HG03280 (cell line): ENCODE measurements around the gene B3GNT3.
"Not testable (repeated sequence)": the region's sequence is repeated elsewhere in the genome, so short reads cannot be mapped to it uniquely, and the experiment has no call there.

Experiments
- ATAC-seq: cut with Tn5 transposase; IDR thresholded peaks from one replicate; pipeline ENCODE4 v1.9.1; 2021; ENCODE audit warnings: mild to moderate bottlenecking, moderate library complexity; ENCODE audit not compliant: unreplicated experiment

The B3GNT3 gene

DNA sequence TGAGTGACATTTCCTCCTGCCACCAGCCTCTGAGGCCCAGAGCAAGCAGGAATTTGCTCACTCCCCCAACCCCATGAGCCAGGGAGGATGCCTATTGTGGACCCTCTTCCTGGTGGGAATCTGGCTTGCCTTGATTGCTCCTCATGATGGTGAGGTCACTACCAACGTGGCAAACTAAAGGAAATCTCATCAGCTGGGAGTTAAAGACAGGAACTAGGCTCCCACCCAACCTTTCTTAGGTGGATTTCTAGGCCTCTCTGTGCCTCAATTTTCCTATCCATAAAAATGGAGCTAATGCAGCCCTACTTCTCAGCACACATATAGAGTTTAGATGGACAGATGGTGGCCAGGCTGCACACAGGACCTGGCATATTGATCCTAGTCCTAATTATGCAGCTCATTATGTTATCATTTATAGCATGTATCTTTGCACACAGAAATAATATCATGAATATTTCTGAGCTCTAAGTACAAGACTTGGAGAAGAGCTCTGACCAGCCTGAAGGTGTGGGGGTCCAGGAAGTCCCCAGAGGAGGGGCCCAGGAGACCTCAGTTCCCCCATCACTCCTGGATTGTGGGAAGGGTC is 2.0 kb downstream of the B3GNT3 start:
- no peak for ATAC-seq

DNA sequence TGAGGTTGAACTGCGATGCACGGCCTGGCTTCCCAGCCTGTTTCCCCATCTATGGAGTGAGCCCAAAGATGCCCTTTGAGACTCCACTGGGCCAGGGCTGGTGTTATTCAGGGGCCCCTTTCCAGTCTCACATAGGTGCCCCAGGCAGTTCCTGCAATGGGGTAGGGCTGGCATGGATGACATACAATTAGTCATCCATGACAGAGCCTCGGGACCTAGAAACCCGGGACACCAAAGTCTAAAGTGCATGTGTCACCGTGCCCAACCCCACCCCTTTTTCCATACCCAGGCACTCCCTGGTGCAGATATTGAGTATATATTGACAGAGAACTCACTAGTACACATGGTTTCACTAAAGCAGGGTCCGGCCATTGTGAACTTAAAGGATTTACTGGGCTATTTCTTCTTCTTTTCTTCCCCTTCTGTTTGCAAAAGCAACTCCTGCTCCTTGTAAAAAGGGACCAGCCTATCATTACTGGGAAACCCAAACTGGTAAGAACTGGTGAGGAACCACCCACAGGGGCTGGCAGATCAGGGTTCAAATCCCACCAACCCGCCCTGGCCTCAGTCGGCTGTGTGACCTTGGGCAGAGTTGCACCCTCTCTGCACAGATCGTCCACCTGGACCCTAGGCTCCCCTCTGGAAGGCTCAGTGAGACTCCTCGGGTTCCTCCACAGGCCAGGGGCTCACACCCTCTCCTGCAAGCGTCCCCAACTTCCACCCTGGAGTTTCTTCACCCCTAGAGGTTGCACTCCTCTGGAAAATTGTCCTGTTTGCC is 2.7 kb downstream of the B3GNT3 start:
- no peak for ATAC-seq

DNA sequence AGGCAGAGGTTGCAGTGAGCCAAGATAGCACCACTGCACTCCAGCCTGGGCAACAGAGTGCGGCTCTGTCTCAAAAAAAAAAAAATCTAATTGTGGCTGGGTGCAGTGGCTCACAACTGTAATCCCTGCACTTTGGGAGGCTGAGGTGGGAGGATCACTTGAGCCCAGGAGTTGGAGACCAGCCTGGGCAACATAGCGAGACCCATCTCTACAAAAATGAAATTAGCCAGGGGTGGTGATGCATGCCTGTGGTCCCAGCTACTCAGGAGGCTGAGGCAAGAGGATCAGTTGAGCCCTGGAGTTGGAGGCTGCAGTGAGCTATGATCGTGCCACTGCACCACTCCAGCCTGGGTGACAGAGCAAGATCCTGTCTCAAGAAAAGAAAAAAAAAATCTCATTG is 3.7 kb downstream of the B3GNT3 start:
- not testable (repeated sequence) for ATAC-seq

DNA sequence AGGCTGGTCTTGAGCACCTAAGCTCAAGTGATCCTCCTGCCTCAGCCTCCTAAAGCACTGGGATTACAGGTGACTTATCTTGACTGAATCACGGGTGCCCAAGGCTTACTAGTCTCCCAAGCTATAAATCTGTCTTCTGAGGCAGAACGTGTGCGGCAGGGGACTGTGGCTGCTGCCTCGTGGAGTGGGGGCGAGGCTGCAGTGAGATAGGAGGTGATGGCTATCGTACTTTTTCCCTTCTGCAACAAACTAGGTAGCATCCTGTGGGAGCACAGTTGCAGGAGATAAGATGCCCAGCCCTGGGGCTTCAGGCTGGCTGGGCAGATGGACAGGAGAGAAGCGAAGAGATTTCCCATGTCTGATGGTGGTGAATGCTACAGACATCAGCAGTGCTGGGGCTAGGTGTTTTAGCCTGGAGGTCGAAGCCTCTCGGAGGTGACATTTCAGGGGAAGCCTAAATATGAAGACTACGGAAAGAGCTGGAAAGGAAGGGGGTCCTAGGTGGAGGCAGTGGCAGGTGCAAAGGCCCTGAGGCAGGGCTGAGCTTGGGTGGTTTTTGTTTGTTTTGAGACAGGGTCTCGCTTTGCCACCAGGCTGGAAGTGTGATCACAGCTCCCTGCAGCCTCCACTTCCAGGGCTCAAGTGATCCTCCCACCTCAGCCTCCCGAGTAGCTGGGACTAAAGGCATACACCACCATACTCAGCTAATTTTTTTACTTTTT is 7.4 kb downstream of the B3GNT3 start:
- ATAC-seq = no peak

DNA sequence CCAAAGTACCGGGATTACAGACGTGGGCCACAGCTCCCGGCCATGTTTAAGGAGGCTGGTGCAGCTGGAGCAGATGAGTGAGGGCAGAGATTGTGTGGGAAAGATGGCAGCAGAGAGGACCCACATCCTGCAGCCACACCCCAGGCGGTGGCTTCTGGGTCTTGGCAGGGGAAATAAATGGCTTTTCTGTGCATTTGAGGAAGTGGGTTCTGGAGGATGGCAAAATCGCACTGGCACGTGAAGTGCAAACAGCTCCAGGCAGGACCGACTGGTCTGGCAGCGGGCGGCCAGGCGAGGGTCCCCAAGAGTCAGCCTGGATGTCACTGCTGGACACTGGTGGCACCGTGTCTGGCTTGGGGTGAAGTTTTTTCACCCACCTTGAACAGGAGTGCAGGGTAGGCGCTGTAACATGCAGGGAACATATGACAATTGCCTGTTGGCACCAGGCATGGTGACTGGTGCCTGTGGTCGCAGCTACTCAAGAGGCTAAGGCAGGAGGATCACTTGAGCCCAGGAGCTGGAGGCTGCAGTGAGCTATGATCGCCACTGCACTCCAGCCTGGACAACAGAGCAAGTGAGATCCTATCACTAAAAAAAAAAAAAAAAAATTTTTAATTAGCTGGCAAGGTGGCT is 8.4 kb downstream of the B3GNT3 start:
- ATAC-seq = no peak

DNA sequence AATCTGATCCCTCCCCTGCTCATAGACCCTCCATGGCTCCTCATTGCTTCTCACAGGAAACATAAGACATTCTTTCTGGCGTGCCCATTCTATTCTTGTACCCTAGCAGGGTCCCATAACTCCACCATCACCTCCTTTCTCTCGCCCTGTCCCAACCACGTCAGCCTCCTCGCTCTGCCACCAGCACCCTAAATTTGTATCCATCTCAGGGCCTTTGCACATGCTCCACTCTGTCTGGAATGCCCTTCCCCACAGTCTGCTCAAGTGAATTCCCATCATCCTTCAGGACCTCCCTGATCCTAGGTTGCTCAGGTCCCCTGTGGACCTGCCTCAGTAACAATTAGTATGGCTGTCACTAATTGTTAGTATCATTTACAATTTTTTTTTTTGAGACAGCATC is 10.5 kb downstream of the B3GNT3 start:
- no peak for ATAC-seq

DNA sequence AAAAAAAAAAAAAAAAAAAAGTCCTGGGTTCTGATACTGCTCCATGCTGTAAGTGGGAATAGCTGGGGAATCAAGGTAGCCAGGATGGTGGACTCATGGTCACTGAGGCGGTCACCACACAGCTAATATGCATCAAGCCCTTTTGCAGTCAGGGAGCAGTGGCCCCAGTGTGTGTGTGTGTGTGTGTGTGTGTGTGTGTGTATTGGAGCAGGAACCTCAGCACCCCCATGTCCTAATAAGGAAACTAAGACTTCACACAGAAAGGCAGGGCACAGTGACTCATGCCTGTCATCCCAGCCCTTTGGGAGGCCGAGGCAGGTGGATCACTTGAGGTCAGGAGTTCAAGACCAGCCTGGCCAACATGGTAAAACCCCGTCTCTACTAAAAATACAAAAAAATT is 12.0 kb downstream of the B3GNT3 start:
- ATAC-seq = no peak

DNA sequence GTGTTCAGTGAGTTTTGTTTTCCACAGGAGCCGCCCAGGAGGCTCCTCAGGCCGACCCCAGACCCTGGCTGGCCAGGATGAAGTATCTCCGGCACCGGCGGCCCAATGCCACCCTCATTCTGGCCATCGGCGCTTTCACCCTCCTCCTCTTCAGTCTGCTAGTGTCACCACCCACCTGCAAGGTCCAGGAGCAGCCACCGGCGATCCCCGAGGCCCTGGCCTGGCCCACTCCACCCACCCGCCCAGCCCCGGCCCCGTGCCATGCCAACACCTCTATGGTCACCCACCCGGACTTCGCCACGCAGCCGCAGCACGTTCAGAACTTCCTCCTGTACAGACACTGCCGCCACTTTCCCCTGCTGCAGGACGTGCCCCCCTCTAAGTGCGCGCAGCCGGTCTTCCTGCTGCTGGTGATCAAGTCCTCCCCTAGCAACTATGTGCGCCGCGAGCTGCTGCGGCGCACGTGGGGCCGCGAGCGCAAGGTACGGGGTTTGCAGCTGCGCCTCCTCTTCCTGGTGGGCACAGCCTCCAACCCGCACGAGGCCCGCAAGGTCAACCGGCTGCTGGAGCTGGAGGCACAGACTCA is 12.9 kb downstream of the B3GNT3 start:
- no peak for ATAC-seq

DNA sequence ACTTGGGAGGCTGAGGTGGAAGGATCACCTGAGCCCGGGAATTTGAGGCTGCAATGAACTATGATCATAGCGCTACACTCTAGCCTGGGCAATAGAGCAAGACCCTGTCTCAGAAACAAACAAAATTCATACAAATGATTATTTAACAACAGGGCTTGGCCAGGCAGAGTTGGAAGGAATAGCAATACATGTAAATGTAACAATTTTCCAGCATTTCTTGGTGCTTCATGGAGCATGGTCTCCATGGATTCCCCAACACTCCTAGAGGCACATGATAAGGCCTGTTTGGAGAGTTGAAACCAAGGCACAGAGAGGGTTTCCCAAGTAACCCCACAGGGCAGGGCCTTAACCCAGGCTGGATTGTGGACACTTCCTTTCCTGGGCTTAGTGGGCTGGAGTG is 16.2 kb downstream of the B3GNT3 start:
- no peak for ATAC-seq

DNA sequence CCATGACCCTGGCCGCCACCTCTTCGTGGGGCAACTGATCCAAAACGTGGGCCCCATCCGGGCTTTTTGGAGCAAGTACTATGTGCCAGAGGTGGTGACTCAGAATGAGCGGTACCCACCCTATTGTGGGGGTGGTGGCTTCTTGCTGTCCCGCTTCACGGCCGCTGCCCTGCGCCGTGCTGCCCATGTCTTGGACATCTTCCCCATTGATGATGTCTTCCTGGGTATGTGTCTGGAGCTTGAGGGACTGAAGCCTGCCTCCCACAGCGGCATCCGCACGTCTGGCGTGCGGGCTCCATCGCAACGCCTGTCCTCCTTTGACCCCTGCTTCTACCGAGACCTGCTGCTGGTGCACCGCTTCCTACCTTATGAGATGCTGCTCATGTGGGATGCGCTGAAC is 16.7 kb downstream of the B3GNT3 start:
- no peak for ATAC-seq

DNA sequence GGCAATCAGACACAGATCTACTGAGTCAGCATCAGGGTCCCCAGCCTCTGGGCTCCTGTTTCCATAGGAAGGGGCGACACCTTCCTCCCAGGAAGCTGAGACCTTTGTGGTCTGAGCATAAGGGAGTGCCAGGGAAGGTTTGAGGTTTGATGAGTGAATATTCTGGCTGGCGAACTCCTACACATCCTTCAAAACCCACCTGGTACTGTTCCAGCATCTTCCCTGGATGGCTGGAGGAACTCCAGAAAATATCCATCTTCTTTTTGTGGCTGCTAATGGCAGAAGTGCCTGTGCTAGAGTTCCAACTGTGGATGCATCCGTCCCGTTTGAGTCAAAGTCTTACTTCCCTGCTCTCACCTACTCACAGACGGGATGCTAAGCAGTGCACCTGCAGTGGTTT is 17.2 kb downstream of the B3GNT3 start:
- ATAC-seq = no peak

DNA sequence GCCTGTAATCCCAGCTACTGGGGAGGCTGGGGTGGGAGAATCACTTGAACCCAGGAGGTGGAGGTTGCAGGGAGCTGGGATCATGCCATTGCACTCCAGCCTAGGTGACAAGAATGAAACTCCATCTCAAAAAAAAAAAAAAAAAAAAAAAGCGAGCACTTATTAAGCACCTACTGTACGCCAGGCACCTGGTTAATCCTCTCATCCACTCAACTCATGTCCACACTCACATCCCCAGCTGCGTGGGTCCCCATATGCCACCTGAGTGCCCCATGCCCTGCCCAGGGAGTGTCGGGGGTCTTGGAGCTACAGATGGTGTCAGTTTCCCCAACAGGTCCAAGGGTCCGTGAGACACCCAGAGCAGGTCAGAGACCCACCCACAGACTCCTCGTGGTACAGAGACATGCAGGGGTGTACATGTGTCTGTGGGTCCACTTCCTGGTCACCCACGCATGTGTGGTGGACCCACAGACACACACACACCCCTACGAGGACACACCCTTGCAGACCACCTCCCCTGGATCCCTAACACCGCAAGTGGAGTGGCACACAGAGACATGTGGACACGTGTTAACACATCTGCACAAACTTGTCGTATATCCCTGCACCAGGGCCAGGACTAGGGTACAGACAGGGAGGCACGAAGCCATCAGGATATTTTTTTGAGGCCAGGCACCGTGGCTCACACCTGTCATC is 22.9 kb downstream of the B3GNT3 start:
- no peak for ATAC-seq

DNA sequence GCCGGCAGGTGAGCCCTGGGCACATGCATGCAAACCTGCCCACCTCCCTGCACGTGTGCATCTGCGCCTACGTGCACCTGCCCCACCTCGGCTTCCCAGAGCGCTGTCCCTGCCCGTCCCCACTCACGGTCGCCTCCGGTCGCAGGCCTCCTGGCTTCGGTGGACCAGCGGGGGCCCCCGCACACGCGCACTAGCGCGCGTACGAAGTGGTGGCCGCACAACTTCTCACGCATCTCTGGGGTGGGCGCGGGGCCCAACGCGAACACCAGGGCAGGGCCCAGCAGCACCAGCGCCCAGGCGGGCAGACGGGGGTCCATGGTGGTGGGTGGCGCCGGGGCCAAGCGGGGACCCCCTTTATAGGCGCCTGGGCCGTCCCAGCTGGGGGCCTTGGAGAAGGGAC is 26.3 kb downstream of the B3GNT3 start, which contains the start of gene INSL3:
Gene INSL3 (minus strand): TSS at position 330 of the 400 bp plus-strand sequence. CDS start 13 bp downstream, at position 317.
- no peak for ATAC-seq

DNA sequence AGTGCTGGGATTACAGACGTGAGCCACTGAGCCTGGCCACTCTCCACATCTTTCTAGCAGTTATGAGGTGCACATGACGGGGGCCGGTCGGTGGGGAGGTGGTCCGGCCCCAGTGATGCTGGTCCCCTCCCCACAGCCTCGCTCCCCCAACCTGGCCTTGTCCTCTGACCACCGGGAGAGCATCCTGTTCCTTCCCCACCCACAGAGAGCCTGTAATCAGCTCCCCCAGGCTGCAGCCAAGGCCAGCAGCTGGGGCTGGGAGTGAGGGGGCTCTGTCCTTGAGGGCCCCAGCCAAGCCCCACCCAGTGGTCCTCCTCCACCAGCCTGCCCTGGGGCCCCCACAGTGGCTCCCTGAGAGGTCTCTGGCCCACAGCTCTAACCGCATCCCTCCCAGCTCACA is 29.4 kb downstream of the B3GNT3 start:
- ATAC-seq = no peak

DNA sequence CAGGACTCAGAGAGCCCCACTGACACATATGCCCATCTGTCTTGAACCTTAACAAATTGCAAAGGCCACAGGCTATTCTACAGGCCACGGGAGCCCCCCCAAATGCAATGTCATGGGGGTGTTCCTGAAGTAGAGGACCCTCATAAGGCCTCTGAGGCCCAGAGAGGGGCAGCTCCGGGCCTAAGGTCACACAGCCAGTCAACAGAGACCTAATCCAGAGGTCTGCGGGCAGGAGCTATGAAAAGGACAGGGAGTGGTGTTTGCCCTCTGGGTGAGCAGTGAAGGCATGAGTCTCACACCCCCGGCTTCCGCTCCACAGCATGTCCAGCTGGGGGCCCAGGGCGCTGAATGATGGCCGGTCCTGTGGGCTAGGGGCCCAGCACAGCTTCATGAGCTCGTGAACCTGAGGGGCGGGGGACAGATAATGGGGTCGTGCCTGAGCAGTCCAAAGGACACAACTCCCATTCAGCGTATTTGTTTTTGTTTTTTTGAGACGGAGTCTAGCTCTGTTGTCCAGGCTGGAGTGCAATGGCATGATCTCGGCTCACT is 31.6 kb downstream of the B3GNT3 start:
- no peak for ATAC-seq

DNA sequence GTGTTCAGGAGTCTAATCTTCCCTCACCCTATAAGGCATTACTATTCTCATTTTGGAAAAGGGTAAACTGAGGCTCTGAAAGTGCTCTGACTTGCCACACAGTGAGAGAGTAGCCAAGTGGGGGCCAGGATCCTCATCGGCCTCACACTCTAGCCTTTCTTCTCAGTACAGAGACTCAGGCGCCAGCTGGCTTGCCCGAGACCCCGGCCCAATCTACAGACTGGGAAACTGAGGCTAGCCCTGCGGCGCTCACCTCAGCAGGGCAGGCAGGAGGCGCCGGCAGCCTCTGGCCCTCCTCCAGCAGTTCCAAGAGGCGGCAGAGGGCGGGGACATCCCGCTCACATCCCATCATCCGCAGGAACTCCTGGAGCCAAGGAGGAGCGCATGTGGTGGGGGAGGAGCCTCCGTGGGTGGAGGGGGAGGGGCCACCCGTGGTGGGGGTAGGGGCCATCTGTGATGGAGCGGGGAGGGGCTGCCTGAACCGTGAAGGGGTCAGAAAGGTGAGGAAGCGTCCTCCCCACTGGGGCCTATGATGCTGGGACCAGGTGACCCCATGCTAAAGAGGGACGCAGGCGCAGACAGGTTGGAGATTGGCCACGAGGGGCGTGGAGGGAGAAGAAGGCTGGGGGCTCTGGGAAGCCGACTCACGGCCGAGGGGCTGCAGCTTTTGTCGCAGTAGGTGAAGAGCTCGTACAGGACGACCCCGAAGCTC is 35.1 kb downstream of the B3GNT3 start:
- no peak for ATAC-seq

DNA sequence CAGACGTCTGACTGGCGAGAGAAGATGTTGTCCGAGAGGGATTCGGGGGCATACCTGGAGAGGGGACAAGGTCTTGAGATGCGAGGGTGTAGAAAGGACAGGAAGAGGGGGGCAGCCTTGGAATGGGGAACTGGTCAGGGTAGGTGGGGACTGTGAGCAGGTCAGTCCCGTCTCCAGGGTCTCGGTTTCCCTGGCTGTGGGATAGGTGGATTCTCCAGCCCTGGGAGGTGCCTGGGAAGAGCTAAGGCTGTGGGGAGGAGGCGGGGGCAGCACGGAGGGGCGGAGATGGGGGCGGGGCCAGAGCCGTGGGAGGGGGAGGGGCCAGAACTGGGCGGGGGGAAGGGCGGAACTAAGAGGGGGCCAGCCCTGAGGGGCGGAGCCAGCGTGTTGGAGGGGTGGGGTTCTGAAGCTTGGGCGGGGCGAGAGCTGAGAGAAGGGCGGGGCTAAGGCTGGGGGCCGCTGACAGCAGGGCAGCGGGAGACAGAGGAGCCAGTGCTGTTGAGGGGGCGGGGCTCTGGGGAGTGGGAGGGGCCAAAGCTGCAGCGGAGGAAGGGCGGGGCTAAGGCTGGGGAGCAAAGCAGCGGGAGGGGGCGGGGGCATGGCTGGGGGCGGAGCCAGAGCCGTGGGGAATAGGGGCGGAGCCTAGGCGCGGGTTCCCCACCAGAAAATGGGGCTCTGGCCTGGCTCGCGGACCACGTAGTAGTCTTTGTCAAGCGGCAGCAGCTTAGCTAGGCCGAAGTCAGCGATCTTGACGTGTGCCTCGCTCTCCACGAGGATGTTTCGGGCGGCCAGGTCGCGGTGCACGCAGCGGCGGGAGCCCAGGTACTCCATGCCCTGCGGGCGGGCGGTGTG is 35.9 kb downstream of the B3GNT3 start:
- no peak for ATAC-seq

DNA sequence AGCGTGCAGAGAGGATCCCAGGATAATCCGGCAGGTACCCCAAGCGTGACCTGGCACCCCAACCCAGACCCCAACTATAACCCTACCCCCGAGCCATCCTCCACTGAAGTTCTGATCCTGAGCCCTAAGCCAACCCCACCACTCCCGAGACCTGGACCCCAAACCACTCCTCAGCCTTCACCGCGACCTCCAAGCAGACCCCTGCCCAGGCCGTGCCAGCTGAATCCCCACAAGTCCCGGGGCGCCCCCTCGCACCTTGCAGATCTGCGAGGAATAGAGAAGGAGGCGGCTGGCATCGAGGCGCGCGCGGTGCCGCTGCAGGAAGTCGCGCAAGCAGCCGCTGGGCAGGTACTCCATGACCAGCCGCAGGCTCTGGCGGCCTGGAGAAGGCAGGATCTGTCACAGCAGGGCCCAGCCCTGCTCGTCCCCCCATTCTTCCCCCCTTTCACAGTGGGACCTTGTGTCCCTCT is 36.5 kb downstream of the B3GNT3 start:
- no peak for ATAC-seq
